ENCODE data around the gene LYPD5.

DNA sequence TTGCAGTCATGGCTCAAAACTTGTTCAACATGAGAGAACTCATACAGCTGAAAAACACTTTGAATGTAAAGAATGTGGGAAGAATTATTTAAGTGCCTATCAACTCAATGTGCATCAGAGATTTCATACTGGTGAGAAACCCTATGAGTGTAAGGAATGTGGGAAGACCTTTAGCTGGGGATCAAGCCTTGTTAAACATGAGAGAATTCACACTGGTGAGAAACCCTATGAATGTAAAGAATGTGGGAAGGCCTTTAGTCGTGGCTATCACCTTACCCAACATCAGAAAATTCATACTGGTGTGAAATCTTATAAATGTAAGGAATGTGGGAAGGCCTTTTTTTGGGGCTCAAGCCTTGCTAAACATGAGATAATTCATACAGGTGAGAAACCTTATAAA, 45.0 kb upstream of the LYPD5 start:
- TF ChIP-seq CTCF (conservative IDR thresholded peaks at IDR 0.05) (no peak), EZH2 (IDR thresholded peaks at IDR 0.05; ENCODE audit: low read depth) (no peak)
